K562 (cell line): ENCODE data around the gene ZSCAN12.

Experiments used
- CBX5 ChIP-seq: IDR thresholded peaks from 2 replicates; pipeline ENCODE4 v1.6.1; 2014; ENCODE audit warnings: low read depth, borderline replicate concordance
- CTCF ChIP-seq, 3 experiments: IDR thresholded peaks in 2 of 3; conservative IDR thresholded peaks in 1 of 3; 2 replicates each; pipeline ENCODE4 v1.5.1; 2011 to 2012; ENCODE audit warnings: low read length in 3 of 3, mild to moderate bottlenecking in 3 of 3, control low read depth in 2 of 3, improper control_type of control experiment in 1 of 3, inconsistent platforms in 1 of 3, low read depth in 1 of 3, mixed read lengths in 1 of 3, moderate library complexity in 1 of 3; ENCODE audit not compliant: insufficient read depth in 2 of 3
- ESRRA ChIP-seq: fragments of 450-650 bp; IDR thresholded peaks from 2 replicates; pipeline ENCODE4 v1.6.1; 2014; ENCODE audit warnings: low read depth, mild to moderate bottlenecking, moderate library complexity, borderline replicate concordance
- NKRF ChIP-seq: fragments of 450-650 bp; IDR thresholded peaks from 2 replicates; pipeline ENCODE4 v1.6.1; 2016; ENCODE audit warnings: borderline replicate concordance
- SIN3A ChIP-seq, 2 experiments: fragments of 150-350 bp in 1 of 2; IDR thresholded peaks; 2 replicates each; pipeline ENCODE4 v1.6.1; 2011 to 2016; ENCODE audit warnings: borderline replicate concordance in 2 of 2, low read depth in 2 of 2, low read length in 2 of 2, mild to moderate bottlenecking in 2 of 2, moderate library complexity in 2 of 2; ENCODE audit not compliant: control insufficient read depth in 1 of 2
- WHSC1 ChIP-seq: IDR thresholded peaks from one replicate; pipeline ENCODE4 v1.6.1; 2012; ENCODE audit warnings: low read length, control low read depth, inconsistent platforms
- XRCC3 ChIP-seq: fragments of 450-650 bp; IDR thresholded peaks from 2 replicates; pipeline ENCODE4 v1.6.1; 2017; ENCODE audit warnings: mild to moderate bottlenecking, moderate library complexity
- ZFP36 ChIP-seq: fragments of 150-350 bp; IDR thresholded peaks from 2 replicates; pipeline ENCODE4 v1.6.1; 2018; ENCODE audit warnings: low read length, low read depth; ENCODE audit not compliant: partially characterized antibody
- ZNF398 ChIP-seq: fragments of 250-450 bp; sonication (Bioruptor Pico); IDR thresholded peaks from 2 replicates; pipeline ENCODE4 v1.8.0; 2021; ENCODE audit warnings: moderate library complexity, mild to moderate bottlenecking, inconsistent platforms
- ZNF589 ChIP-seq: fragments of 200-800 bp; sonication (Bioruptor generic); IDR thresholded peaks from 2 replicates; pipeline ENCODE4 v1.6.1; 2016; ENCODE audit warnings: low read depth, missing genetic modification characterization, missing compliant biosample characterization
- ZNF609 ChIP-seq: sonication (generic); formaldehyde crosslinking; IDR thresholded peaks from 2 replicates; pipeline ENCODE4 v1.8.1; 2023; ENCODE audit warnings: missing genetic modification reagents, mild to moderate bottlenecking, borderline replicate concordance

GRCh38 chr6:28373925-28374324 lies 25.6 kb downstream of the ZSCAN12 start:
- TF ChIP-seq ZNF609 (CRISPR knock-in tag) (no peak), WHSC1 (no peak), CBX5 (no peak), ESRRA (no peak), ZFP36 (no peak), XRCC3 (no peak), ZNF589 (CRISPR knock-in tag) (no peak), ZNF398 (no peak), CTCF (IDR thresholded peaks at IDR 0.05 in 2 of 3, conservative IDR thresholded peaks at IDR 0.05 in 1 of 3; ENCODE audit: insufficient read depth in 2 of 3, low read depth in 1 of 3, low read length in 3 of 3) (no peak), SIN3A (IDR thresholded peaks at IDR 0.05; ENCODE audit: borderline replicate concordance in 2 of 2, control insufficient read depth in 1 of 2, low read depth in 2 of 2, low read length in 2 of 2) (no peak), NKRF (no peak)
